HAP-1 (cell line): Measurements from ENCODE around the gene SAMD13.

Experiments
- DNase-seq, 2 experiments: peaks; one replicate each; pipeline ENCODE4 v3.0.0-alpha.2; 2016 to 2020; ENCODE audit warnings: low spot score in 2 of 2
- H3K27me3 ChIP-seq: fragments of 250-450 bp; sonication (Bioruptor Pico); 2 replicates; pipeline ENCODE4 v1.5.1; 2020; ENCODE audit warnings: low read depth, mild to moderate bottlenecking, moderate library complexity
- H3K36me3 ChIP-seq: fragments of 250-450 bp; sonication (Bioruptor Pico); replicated peaks from 2 replicates; pipeline ENCODE4 v1.5.1; 2020; ENCODE audit warnings: mild to moderate bottlenecking
- H3K4me1 ChIP-seq: fragments of 250-450 bp; sonication (Bioruptor Pico); 2 replicates; pipeline ENCODE4 v1.5.1; 2020; ENCODE audit warnings: mild to moderate bottlenecking
- H3K4me3 ChIP-seq: fragments of 250-450 bp; sonication (Bioruptor Pico); 2 replicates; pipeline ENCODE4 v1.5.1; 2020; ENCODE audit warnings: mild to moderate bottlenecking, moderate library complexity
- H3K9me3 ChIP-seq: fragments of 250-450 bp; sonication (Bioruptor Pico); 2 replicates; pipeline ENCODE4 v1.5.1; 2020; ENCODE audit warnings: mild to moderate bottlenecking, moderate library complexity
- in situ Hi-C: fragments of 300-500 bp; cut with MboI; formaldehyde crosslinking; loops from 3 replicates; pipeline ENCODE4 v1.14.3; 2020; ENCODE audit warnings: low sequenced_read_pairs, inconsistent platforms, mixed read lengths

SAMD13 gene

GRCh38 chr1:84361796-84362195 is 60.3 kb downstream of the SAMD13 start:
- in situ Hi-C loops, result no loop called here
- DNase-seq, result no peak
- H3K9me3 ChIP-seq, result no peaks in the 10 kb centered on the region
- H3K27me3 ChIP-seq, result no peaks in the 10 kb centered on the region
- H3K36me3 ChIP-seq, result no peaks in the 10 kb centered on the region
- no peak overlapping the region for H3K4me3 ChIP-seq
- no peaks in the 10 kb centered on the region for H3K4me1 ChIP-seq

- no peak for DNase-seq
- in situ Hi-C loops, result no loop called here
- Histone ChIP-seq H3K4me1 (no peaks in the 10 kb centered on the region), H3K27me3 (no peaks in the 10 kb centered on the region), H3K4me3 (no peak overlapping the region), H3K9me3 (no peaks in the 10 kb centered on the region), H3K36me3 (no peaks in the 10 kb centered on the region)
These were observed 61.5 kb downstream of the SAMD13 start for GRCh38 chr1:84363019-84363418.

GRCh38 chr1:84363622-84364021 is 62.1 kb downstream of the SAMD13 start:
- Histone ChIP-seq H3K4me3 (no peak overlapping the region), H3K27me3 (no peaks in the 10 kb centered on the region), H3K9me3 (no peaks in the 10 kb centered on the region), H3K4me1 (no peaks in the 10 kb centered on the region), H3K36me3 (no peaks in the 10 kb centered on the region)
- in situ Hi-C loops, result no loop called here
- DNase-seq, result no peak

- Histone ChIP-seq H3K4me3 (no peak overlapping the region), H3K27me3 (no peaks in the 10 kb centered on the region), H3K9me3 (no peaks in the 10 kb centered on the region), H3K36me3 (no peaks in the 10 kb centered on the region), H3K4me1 (no peaks in the 10 kb centered on the region)
- no peak for DNase-seq
- in situ Hi-C loops, result no loop called here
These were observed 64.0 kb downstream of the SAMD13 start for GRCh38 chr1:84365225-84366221.

- DNase-seq, result no peak
- Histone ChIP-seq H3K4me3 (no peak overlapping the region), H3K9me3 (no peaks in the 10 kb centered on the region), H3K4me1 (no peaks in the 10 kb centered on the region), H3K36me3 (no peaks in the 10 kb centered on the region), H3K27me3 (no peaks in the 10 kb centered on the region)
- in situ Hi-C loops, result no loop called here
These were observed 65.3 kb downstream of the SAMD13 start for GRCh38 chr1:84366786-84367185.

GRCh38 chr1:84367219-84367618 is 65.7 kb downstream of the SAMD13 start:
- no peaks in the 10 kb centered on the region for H3K36me3 ChIP-seq
- H3K4me1 ChIP-seq, result no peaks in the 10 kb centered on the region
- in situ Hi-C loops, result no loop called here
- no peak for DNase-seq
- no peaks in the 10 kb centered on the region for H3K27me3 ChIP-seq
- no peak overlapping the region for H3K4me3 ChIP-seq
- H3K9me3 ChIP-seq, result no peaks in the 10 kb centered on the region

GRCh38 chr1:84368441-84368840 is 66.9 kb downstream of the SAMD13 start:
- in situ Hi-C loops, result no loop called here
- Histone ChIP-seq H3K27me3 (no peaks in the 10 kb centered on the region), H3K9me3 (no peaks in the 10 kb centered on the region), H3K4me1 (no peaks in the 10 kb centered on the region), H3K36me3 (no peaks in the 10 kb centered on the region), H3K4me3 (no peak overlapping the region)
- no peak for DNase-seq

- no peak for DNase-seq
- no peak overlapping the region for H3K4me3 ChIP-seq
- in situ Hi-C loops, result no loop called here
These were observed 68.8 kb downstream of the SAMD13 start for GRCh38 chr1:84370266-84370665.

GRCh38 chr1:84370831-84371394 is 69.4 kb downstream of the SAMD13 start:
- Histone ChIP-seq H3K4me1 (no peaks in the 10 kb centered on the region), H3K9me3 (no peaks in the 10 kb centered on the region), H3K36me3 (no peaks in the 10 kb centered on the region), H3K4me3 (no peak overlapping the region), H3K27me3 (no peaks in the 10 kb centered on the region)
- no peak for DNase-seq
- in situ Hi-C loops, result no loop called here

More at GRCh38 chr1:84370266-84370665, 68.8 kb downstream of the SAMD13 start:
- Histone ChIP-seq H3K27me3 (no peaks in the 10 kb centered on the region), H3K36me3 (no peaks in the 10 kb centered on the region), H3K4me1 (no peaks in the 10 kb centered on the region), H3K9me3 (no peaks in the 10 kb centered on the region)

GRCh38 chr1:84373436-84374141 is 72.1 kb downstream of the SAMD13 start:
- Histone ChIP-seq H3K4me3 (no peak overlapping the region), H3K27me3 (no peaks in the 10 kb centered on the region), H3K36me3 (no peaks in the 10 kb centered on the region), H3K9me3 (no peaks in the 10 kb centered on the region), H3K4me1 (no peaks in the 10 kb centered on the region)
- DNase-seq, result no peak
- in situ Hi-C loops, result no loop called here

GRCh38 chr1:84374991-84375696 is 73.6 kb downstream of the SAMD13 start:
- no peaks in the 10 kb centered on the region for H3K9me3 ChIP-seq
- no peaks in the 10 kb centered on the region for H3K36me3 ChIP-seq
- H3K4me1 ChIP-seq, result peaks cover 12% of the 10 kb centered on the region
- no peak overlapping the region for H3K4me3 ChIP-seq
- H3K27me3 ChIP-seq, result no peaks in the 10 kb centered on the region
- in situ Hi-C loops, result no loop called here
- DNase-seq, result no peak

- Histone ChIP-seq H3K9me3 (no peaks in the 10 kb centered on the region), H3K4me1 (peaks cover 12% of the 10 kb centered on the region), H3K27me3 (no peaks in the 10 kb centered on the region), H3K4me3 (no peak overlapping the region), H3K36me3 (no peaks in the 10 kb centered on the region)
- no peak for DNase-seq
- in situ Hi-C loops, result no loop called here
These were observed 74.7 kb downstream of the SAMD13 start for GRCh38 chr1:84376000-84376910.
